Gastroesophageal sphincter (tissue), 3 donors: ENCODE measurements around the gene PDE10A.

Experiments used
- EP300 ChIP-seq: sonication (generic); formaldehyde crosslinking; IDR thresholded peaks from one replicate; pipeline ENCODE4 v1.6.1; 2017; ENCODE audit warnings: antibody characterized with exemption, mild to moderate bottlenecking
- TF ChIP-seq, protein P1 (sequence below), 4 experiments: fragments of 200-600 bp in 2 of 4; fragments of 450-650 bp in 2 of 4; sonication (generic) in 1 of 4; IDR thresholded peaks; one replicate each; pipeline ENCODE4 v1.5.1; 2017 to 2019; ENCODE audit warnings: antibody characterized with exemption in 4 of 4, mild to moderate bottlenecking in 2 of 4, moderate library complexity in 2 of 4

DNA sequence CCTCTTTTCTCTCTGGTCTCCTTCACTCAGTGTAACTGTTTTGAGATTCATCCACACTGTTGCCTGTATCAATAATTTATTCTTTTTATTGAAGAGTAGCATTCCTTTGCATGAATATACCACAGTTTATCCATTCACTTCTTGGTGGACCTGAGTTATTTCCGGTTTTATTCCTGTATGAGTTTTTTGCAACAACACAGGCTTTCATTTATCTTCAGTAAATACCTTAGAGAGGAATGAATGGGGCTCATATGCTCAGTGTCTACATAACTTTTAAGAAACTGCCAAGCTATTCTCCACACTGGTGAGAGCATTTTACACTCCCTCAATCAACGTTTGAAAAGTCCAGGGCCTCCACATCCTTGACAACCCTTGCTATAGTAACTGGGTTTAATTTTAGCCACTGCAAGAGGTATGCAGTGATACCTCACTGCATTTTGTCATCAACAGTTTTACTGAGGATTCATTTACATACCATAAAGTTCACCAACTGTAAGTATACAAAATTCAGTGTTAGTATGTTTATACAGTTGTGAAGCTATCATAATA lies 154.6 kb downstream of the PDE10A start:
- TF ChIP-seq, protein P1, sequence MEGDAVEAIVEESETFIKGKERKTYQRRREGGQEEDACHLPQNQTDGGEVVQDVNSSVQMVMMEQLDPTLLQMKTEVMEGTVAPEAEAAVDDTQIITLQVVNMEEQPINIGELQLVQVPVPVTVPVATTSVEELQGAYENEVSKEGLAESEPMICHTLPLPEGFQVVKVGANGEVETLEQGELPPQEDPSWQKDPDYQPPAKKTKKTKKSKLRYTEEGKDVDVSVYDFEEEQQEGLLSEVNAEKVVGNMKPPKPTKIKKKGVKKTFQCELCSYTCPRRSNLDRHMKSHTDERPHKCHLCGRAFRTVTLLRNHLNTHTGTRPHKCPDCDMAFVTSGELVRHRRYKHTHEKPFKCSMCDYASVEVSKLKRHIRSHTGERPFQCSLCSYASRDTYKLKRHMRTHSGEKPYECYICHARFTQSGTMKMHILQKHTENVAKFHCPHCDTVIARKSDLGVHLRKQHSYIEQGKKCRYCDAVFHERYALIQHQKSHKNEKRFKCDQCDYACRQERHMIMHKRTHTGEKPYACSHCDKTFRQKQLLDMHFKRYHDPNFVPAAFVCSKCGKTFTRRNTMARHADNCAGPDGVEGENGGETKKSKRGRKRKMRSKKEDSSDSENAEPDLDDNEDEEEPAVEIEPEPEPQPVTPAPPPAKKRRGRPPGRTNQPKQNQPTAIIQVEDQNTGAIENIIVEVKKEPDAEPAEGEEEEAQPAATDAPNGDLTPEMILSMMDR (IDR thresholded peaks at IDR 0.05): no peak
- no peak for TF ChIP-seq EP300
